Endothelial cell of umbilical vein (primary cell): ENCODE measurements around the gene ZNF341.

Experiments
- EZH2 ChIP-seq: IDR thresholded peaks from 2 replicates; pipeline ENCODE4 v1.6.1; 2012; ENCODE audit warnings: borderline replicate concordance, low read depth, mild to moderate bottlenecking, moderate library complexity, low read length, inconsistent platforms; ENCODE audit not compliant: severe bottlenecking
- POLR2AphosphoS5 ChIP-seq: IDR thresholded peaks from 2 replicates; pipeline ENCODE4 v1.6.1; 2012; ENCODE audit warnings: low read depth, mild to moderate bottlenecking, control low read depth, low read length, moderate library complexity; ENCODE audit not compliant: insufficient read depth
- TF ChIP-seq, protein P1 (sequence below), 2 donors: IDR thresholded peaks; 1 replicate in 1 of 2; 2 replicates in 1 of 2; pipeline ENCODE4 v1.5.1; 2011; ENCODE audit warnings: low read length in 2 of 2, mild to moderate bottlenecking in 2 of 2, moderate library complexity in 2 of 2, control low read depth in 1 of 2, inconsistent platforms in 1 of 2, low read depth in 1 of 2; ENCODE audit not compliant: insufficient read depth in 1 of 2; ENCODE audit errors: extremely low read depth in 1 of 2

DNA sequence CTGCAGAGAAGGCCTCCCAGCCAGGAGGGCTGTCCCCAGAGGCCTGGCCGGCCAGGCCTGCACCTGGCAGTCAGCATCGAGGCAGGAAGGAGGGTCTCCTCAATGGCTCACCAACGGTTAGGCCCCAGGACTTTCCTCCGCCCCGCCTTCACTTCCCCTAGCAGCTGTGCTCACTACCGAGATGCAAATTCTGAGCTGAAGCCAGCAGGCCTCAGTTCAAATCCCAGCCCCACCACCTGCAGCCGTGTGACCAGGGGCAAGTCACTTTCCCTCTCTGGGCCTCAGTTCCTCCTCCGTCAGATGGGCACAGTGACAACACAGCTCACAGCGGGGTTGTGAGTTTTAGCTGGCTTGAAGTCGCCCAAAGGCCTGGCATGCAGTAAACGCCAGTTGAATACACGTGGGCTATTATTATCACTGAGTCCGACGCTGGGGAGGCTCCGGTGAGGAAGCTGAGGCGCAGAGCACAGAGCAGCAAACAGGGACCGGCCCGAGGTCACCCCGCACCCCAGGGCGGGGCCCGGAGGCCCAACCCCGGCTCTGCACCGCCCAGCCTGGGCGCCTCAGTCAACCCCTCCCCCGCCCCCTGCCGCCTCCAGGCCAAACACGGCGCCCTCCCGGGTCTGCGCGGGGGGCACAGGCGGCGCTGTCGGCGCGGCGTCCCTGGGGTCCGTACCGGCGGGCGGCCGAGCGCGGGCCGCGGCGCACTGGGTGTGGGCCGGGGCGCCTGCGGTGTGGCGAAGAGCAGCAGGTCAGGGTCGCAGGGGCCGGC lies 46.3 kb upstream of the ZNF341 start:
- TF ChIP-seq, protein P1, sequence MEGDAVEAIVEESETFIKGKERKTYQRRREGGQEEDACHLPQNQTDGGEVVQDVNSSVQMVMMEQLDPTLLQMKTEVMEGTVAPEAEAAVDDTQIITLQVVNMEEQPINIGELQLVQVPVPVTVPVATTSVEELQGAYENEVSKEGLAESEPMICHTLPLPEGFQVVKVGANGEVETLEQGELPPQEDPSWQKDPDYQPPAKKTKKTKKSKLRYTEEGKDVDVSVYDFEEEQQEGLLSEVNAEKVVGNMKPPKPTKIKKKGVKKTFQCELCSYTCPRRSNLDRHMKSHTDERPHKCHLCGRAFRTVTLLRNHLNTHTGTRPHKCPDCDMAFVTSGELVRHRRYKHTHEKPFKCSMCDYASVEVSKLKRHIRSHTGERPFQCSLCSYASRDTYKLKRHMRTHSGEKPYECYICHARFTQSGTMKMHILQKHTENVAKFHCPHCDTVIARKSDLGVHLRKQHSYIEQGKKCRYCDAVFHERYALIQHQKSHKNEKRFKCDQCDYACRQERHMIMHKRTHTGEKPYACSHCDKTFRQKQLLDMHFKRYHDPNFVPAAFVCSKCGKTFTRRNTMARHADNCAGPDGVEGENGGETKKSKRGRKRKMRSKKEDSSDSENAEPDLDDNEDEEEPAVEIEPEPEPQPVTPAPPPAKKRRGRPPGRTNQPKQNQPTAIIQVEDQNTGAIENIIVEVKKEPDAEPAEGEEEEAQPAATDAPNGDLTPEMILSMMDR (IDR thresholded peaks at IDR 0.05; ENCODE audit: extremely low read depth in 1 of 2, insufficient read depth in 1 of 2, low read depth in 1 of 2, low read length in 2 of 2), result no peak
- no peak for TF ChIP-seq EZH2
- TF ChIP-seq POLR2AphosphoS5, result no peak
